Large intestine (tissue), 3 donors: Measurements from ENCODE around the gene SLC6A12. TPM values are rescaled to one million over a fixed set of nuclear protein-coding genes. Genes with fewer than 3 reads are reported as not detected.
A peak's percentile ranks its signal among the peaks of the same experiment; 100 is the strongest.

Experiments used
- DNase-seq, 2 donors: peaks; one replicate each; pipeline versions ENCODE4 v3.0.0 to v3.0.0-alpha.2; 2013
- H3K27ac ChIP-seq: one replicate; pipeline ENCODE4 v1.5.1; 2013; ENCODE audit warnings: low read length
- H3K27me3 ChIP-seq: 2 replicates; pipeline ENCODE4 v1.6.1; 2013; ENCODE audit warnings: low read length; ENCODE audit not compliant: control insufficient read depth, insufficient read depth
- H3K36me3 ChIP-seq: 2 replicates; pipeline ENCODE4 v1.6.1; 2013; ENCODE audit warnings: low read length; ENCODE audit not compliant: control insufficient read depth, insufficient read depth
- H3K4me1 ChIP-seq: one replicate; pipeline ENCODE4 v1.6.1; 2013; ENCODE audit warnings: low read length; ENCODE audit not compliant: control insufficient read depth, insufficient read depth
- H3K4me3 ChIP-seq: one replicate; pipeline ENCODE4 v1.5.1; 2013; ENCODE audit warnings: low read length
- H3K9me3 ChIP-seq: one replicate; pipeline ENCODE4 v1.6.1; 2013; ENCODE audit warnings: mild to moderate bottlenecking, low read depth, low read length, moderate library complexity; ENCODE audit not compliant: control insufficient read depth
- WGBS: methylation state at CpG from one replicate; pipeline ENCODE4 v1.1.5; 2013; ENCODE audit warnings: low lambda C conversion rate; ENCODE audit not compliant: insufficient coverage; 5-methylcytosine and 5-hydroxymethylcytosine counted together
- polyA plus RNA-seq: library from polyadenylated mRNA; unstranded; fragments of 120-200 nt; gene quantifications from one replicate; pipeline ENCODE4 v1.2.1, GENCODE V29; 2013

The SLC6A12 gene
- polyA plus RNA-seq, 1 donor, result 0.27 TPM

- H3K27ac ChIP-seq, result no peak overlapping the region
- WGBS, result no CpG with 5 or more reads among the region's 11 CpGs
- no peaks in the 10 kb centered on the region for H3K27me3 ChIP-seq
- no peaks in the 10 kb centered on the region for H3K9me3 ChIP-seq
- H3K4me3 ChIP-seq, result no peak overlapping the region
- DNase-seq, result no peak
- H3K4me1 ChIP-seq, result peaks cover 14% of the 10 kb centered on the region
- no peaks in the 10 kb centered on the region for H3K36me3 ChIP-seq
These were observed 34.6 kb downstream of the SLC6A12 start for GRCh38 chr12:179131-179884.

- DNase-seq, result no peak
- Histone ChIP-seq H3K27me3 (no peaks in the 10 kb centered on the region), H3K9me3 (no peaks in the 10 kb centered on the region), H3K27ac (no peak overlapping the region), H3K36me3 (no peaks in the 10 kb centered on the region), H3K4me3 (no peak overlapping the region), H3K4me1 (peaks cover 14% of the 10 kb centered on the region)
- no CpG with 5 or more reads among the region's 3 CpGs for WGBS
These were observed 35.2 kb downstream of the SLC6A12 start for GRCh38 chr12:178829-179109.

GRCh38 chr12:177980-178828 is 35.8 kb downstream of the SLC6A12 start:
- H3K4me1 ChIP-seq, result peaks cover 14% of the 10 kb centered on the region
- no peaks in the 10 kb centered on the region for H3K9me3 ChIP-seq
- no peak overlapping the region for H3K27ac ChIP-seq
- no peaks in the 10 kb centered on the region for H3K27me3 ChIP-seq
- no peaks in the 10 kb centered on the region for H3K36me3 ChIP-seq
- no peak for DNase-seq
- WGBS, result no CpG with 5 or more reads among the region's 20 CpGs
- H3K4me3 ChIP-seq, result no peak overlapping the region

GRCh38 chr12:177336-177979 is 36.5 kb downstream of the SLC6A12 start:
- no peak for DNase-seq
- Histone ChIP-seq H3K27ac (no peak overlapping the region), H3K9me3 (no peaks in the 10 kb centered on the region), H3K4me1 (peaks cover 16% of the 10 kb centered on the region), H3K36me3 (no peaks in the 10 kb centered on the region), H3K4me3 (no peak overlapping the region), H3K27me3 (no peaks in the 10 kb centered on the region)
- WGBS, result no CpG with 5 or more reads among the region's 11 CpGs

GRCh38 chr12:176321-177181 is 37.4 kb downstream of the SLC6A12 start:
- no CpG with 5 or more reads among the region's 16 CpGs for WGBS
- DNase-seq, result peak; percentile 90 to 94
- no peaks in the 10 kb centered on the region for H3K9me3 ChIP-seq
- H3K4me1 ChIP-seq, result peaks cover 21% of the 10 kb centered on the region
- H3K4me3 ChIP-seq, result no peak overlapping the region
- no peaks in the 10 kb centered on the region for H3K27me3 ChIP-seq
- no peaks in the 10 kb centered on the region for H3K36me3 ChIP-seq
- H3K27ac ChIP-seq, result peak overlapping the region; percentile 81

GRCh38 chr12:175759-176158 is 38.2 kb downstream of the SLC6A12 start:
- H3K27ac ChIP-seq, result peak overlapping the region; percentile 81
- H3K27me3 ChIP-seq, result no peaks in the 10 kb centered on the region

GRCh38 chr12:175250-175649 is 38.7 kb downstream of the SLC6A12 start:
- peaks cover 21% of the 10 kb centered on the region for H3K4me1 ChIP-seq
- no peak overlapping the region for H3K27ac ChIP-seq
- DNase-seq, result no peak

More at GRCh38 chr12:175759-176158, 38.2 kb downstream of the SLC6A12 start:
- Histone ChIP-seq H3K36me3 (no peaks in the 10 kb centered on the region), H3K4me3 (no peak overlapping the region), H3K4me1 (peaks cover 21% of the 10 kb centered on the region), H3K9me3 (no peaks in the 10 kb centered on the region)
- no peak for DNase-seq
- WGBS, result no CpG with 5 or more reads among the region's 16 CpGs

GRCh38 chr12:174596-174995 is 39.4 kb downstream of the SLC6A12 start:
- no peaks in the 10 kb centered on the region for H3K9me3 ChIP-seq
- no peak for DNase-seq
- no CpG with 5 or more reads among the region's 23 CpGs for WGBS
- no peak overlapping the region for H3K27ac ChIP-seq
- H3K4me1 ChIP-seq, result peaks cover 21% of the 10 kb centered on the region
- no peak overlapping the region for H3K4me3 ChIP-seq
- no peaks in the 10 kb centered on the region for H3K36me3 ChIP-seq
- H3K27me3 ChIP-seq, result no peaks in the 10 kb centered on the region

More at GRCh38 chr12:175250-175649, 38.7 kb downstream of the SLC6A12 start:
- no peaks in the 10 kb centered on the region for H3K27me3 ChIP-seq
- no peaks in the 10 kb centered on the region for H3K9me3 ChIP-seq
- H3K4me3 ChIP-seq, result no peak overlapping the region
- WGBS, result no CpG with 5 or more reads among the region's 10 CpGs
- no peaks in the 10 kb centered on the region for H3K36me3 ChIP-seq

- Histone ChIP-seq H3K4me1 (peaks cover 26% of the 10 kb centered on the region), H3K27me3 (no peaks in the 10 kb centered on the region), H3K36me3 (no peaks in the 10 kb centered on the region), H3K4me3 (no peak overlapping the region), H3K27ac (no peak overlapping the region), H3K9me3 (no peaks in the 10 kb centered on the region)
- no CpG with 5 or more reads among the region's 6 CpGs for WGBS
- DNase-seq, result no peak
These were observed 39.8 kb downstream of the SLC6A12 start for GRCh38 chr12:174124-174523.

- Histone ChIP-seq H3K4me1 (peaks cover 39% of the 10 kb centered on the region), H3K36me3 (no peaks in the 10 kb centered on the region), H3K9me3 (no peaks in the 10 kb centered on the region), H3K27me3 (no peaks in the 10 kb centered on the region), H3K27ac (no peak overlapping the region), H3K4me3 (no peak overlapping the region)
- WGBS, result no CpG with 5 or more reads among the region's 15 CpGs
- no peak for DNase-seq
These were observed 41.2 kb downstream of the SLC6A12 start for GRCh38 chr12:172732-173161.
